ENCODE measurements around the gene ATP1B2. TPM values are rescaled to one million over a fixed set of nuclear protein-coding genes. Genes with fewer than 3 reads are reported as not detected.

ATP1B2 gene
- total RNA-seq, 1 donor from 2014 or later, result 3.8 TPM

- intact Hi-C loops (cut with DNase I), result no loop called here
- DNase-seq (ENCODE audit: missing footprints), result no peak
- no peak for ATAC-seq
Observed at GRCh38 chr17:7667656-7668406, 17.1 kb downstream of the ATP1B2 start.

GRCh38 chr17:7668482-7668881, 17.8 kb downstream of the ATP1B2 start:
- intact Hi-C loops (cut with DNase I), result no loop called here
- ATAC-seq (no peak), DNase-seq (ENCODE audit: missing footprints) (no peak)

GRCh38 chr17:7673239-7673638, 22.5 kb downstream of the ATP1B2 start:
- ATAC-seq (no peak), DNase-seq (ENCODE audit: missing footprints) (no peak)
- intact Hi-C loops (cut with DNase I), result no loop called here

GRCh38 chr17:7674934-7675333, 24.2 kb downstream of the ATP1B2 start:
- no peak for DNase-seq (ENCODE audit: missing footprints)
- intact Hi-C loops (cut with DNase I), result no loop called here
- ATAC-seq, result no peak

GRCh38 chr17:7676533-7676932, 25.8 kb downstream of the ATP1B2 start:
- ATAC-seq (no peak), DNase-seq (ENCODE audit: missing footprints) (no peak)
- intact Hi-C loops (cut with DNase I), result no loop called here

- DNase-seq (ENCODE audit: missing footprints) (no peak), ATAC-seq (no peak)
- intact Hi-C loops (cut with DNase I), result no loop called here
Observed at GRCh38 chr17:7677388-7678067, 26.8 kb downstream of the ATP1B2 start.

GRCh38 chr17:7684851-7685532, 34.3 kb downstream of the ATP1B2 start:
- intact Hi-C loops (cut with DNase I), result loop anchor here (5.0 kb wide), 1 partner anchor 33 kb away; the partner anchor contains the start of gene ATP1B2
- no peak for DNase-seq (ENCODE audit: missing footprints)
- ATAC-seq, result no peak

- DNase-seq (ENCODE audit: missing footprints) (peak; percentile 95), ATAC-seq (peak; percentile 79)
- intact Hi-C loops (cut with DNase I), result loop anchor here (1.0 to 5.0 kb wide), 3 partner anchors 33 to 103 kb away; partner anchors contain the start of genes ATP1B2 and MPDU1
Observed at GRCh38 chr17:7685533-7686221, 35.0 kb downstream of the ATP1B2 start.

- intact Hi-C loops (cut with DNase I), result loop anchor here (1.0 to 5.0 kb wide), 3 partner anchors 34 to 104 kb away; partner anchors contain the start of genes ATP1B2 and MPDU1
- ATAC-seq, result peak; percentile 63
- DNase-seq (ENCODE audit: missing footprints), result peak; percentile 89
Observed at GRCh38 chr17:7686222-7687071, 35.7 kb downstream of the ATP1B2 start.

- ATAC-seq (peak; percentile 79), DNase-seq (ENCODE audit: missing footprints) (peak; percentile 90)
- intact Hi-C loops (cut with DNase I), result loop anchor here (2.0 to 5.0 kb wide), 2 partner anchors 35 to 104 kb away; partner anchors contain the start of genes ATP1B2 and MPDU1
Observed at GRCh38 chr17:7687072-7687907, 36.6 kb downstream of the ATP1B2 start, which contains the start of gene TP53. Gene TP53 (minus strand): TSS chr17:7687490. CDS start chr17:7676594, 10,896 bp downstream.

GRCh38 chr17:7687908-7688807, 37.4 kb downstream of the ATP1B2 start, which contains the start of gene WRAP53:
Gene WRAP53 (plus strand): TSS chr17:7688477. CDS start chr17:7688649, 172 bp downstream.
- intact Hi-C loops (cut with DNase I), result loop anchor here (1.0 to 5.0 kb wide), 3 partner anchors 36 to 105 kb away; partner anchors contain the start of genes ATP1B2 and MPDU1
- peak; percentile 96 for ATAC-seq
- peak; percentile 98 for DNase-seq (ENCODE audit: missing footprints)

- ATAC-seq, result no peak
- intact Hi-C loops (cut with DNase I), result loop anchor here (1.0 to 5.0 kb wide), 2 partner anchors 37 to 74 kb away; partner anchors contain the start of gene ATP1B2
- DNase-seq (ENCODE audit: missing footprints), result no peak
Observed at GRCh38 chr17:7688808-7689316, 38.1 kb downstream of the ATP1B2 start.

GRCh38 chr17:7695586-7695985, 44.9 kb downstream of the ATP1B2 start:
- intact Hi-C loops (cut with DNase I), result no loop called here
- DNase-seq (ENCODE audit: missing footprints) (no peak), ATAC-seq (no peak)

GRCh38 chr17:7697828-7698588, 47.3 kb downstream of the ATP1B2 start:
- intact Hi-C loops (cut with DNase I), result no loop called here
- ATAC-seq (no peak), DNase-seq (ENCODE audit: missing footprints) (no peak)

- DNase-seq (ENCODE audit: missing footprints) (no peak), ATAC-seq (no peak)
- intact Hi-C loops (cut with DNase I), result no loop called here
Observed at GRCh38 chr17:7700510-7700909, 49.8 kb downstream of the ATP1B2 start.

Measured in Right ventricle myocardium inferior (tissue), 1 donor.